ENCODE data around the gene FER1L5.

Gene FER1L5

GRCh38 chr2:96683972-96684820, 41.6 kb downstream of the FER1L5 start:
- DNase-seq = no peak

DNA sequence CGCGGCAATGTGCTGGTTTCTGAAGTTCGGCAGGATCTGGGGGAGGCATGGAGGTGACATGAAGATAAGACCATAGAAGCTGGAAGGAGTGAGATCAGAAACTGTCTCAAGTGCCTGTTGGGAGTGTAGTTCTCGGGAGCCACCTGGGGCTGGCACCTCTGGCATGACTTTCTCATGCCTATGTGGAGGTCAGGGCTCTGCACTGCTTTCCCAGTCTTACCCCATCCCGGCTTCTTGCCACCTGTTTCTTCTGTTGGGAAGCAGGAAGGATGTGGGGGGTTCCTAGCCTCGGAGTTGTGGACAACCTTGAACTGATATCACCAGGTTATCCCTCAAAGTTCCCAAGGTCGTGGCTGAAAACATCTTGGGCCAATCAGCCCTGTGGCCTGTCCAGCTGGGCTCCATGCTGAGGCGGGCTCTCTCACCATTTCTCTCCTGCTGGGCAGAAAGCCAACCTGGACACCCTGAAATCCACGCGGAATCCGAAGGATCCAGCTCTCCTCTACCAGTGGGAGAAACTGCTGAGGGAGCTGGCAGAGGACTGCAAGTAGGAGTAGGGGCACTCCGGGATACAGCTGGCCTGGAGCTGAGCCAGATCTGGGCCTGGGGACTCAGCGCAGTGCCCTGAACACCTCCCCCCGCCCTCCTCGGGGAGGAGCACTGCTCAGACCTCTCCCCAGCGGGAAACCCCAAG, 42.5 kb downstream of the FER1L5 start:
- DNase-seq = no peak

- DNase-seq = no peak
Measured at GRCh38 chr2:96685577-96686459, 43.3 kb downstream of the FER1L5 start.

GRCh38 chr2:96687266-96687665, 44.7 kb downstream of the FER1L5 start:
- DNase-seq = no peak

DNA sequence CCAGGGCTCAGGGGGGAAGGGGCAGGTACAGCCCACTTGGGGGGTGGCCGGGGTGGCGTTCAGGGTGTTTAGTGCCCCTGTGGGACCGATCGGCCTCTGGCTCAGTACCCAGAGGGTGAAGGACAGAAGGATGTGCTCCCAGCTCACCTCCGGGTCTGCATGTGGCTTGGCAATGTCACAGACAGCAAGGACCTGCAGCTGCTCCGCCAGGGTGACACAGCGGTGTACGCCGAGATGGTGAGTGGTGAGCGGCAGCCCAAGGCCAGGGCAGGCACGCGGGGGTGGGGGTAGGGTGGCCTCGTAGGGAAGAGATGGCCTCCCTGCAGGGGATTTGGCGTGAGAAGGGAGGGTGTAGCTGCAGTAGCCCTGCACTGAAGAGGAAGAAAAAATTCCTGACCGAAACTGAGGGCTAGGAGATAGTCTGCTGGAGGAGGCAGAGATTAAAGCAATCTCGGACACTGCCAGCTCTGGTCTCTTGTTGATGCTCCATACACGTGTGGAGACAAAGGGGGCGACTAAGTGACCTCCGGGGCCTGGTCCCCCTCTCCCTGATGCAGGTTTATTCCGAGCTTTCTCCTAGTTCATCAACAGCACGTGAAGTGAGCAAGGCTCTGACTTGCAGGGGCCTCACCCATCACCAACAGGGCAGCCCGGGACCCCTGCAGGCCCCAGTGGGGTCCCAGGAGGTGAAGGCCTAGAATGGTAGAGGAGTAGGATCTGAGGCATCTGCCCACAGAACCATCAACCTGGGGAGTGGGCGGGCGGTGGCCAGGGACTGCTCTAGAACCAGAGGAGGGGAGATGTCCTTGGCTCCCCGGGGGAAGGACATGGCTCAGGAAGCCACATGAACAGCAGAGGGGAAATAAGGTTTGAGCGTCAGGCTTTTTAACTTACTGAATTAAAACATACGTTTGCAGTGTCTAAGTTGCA, 45.4 kb downstream of the FER1L5 start:
- no peak for DNase-seq

- DNase-seq = no peak
Measured at GRCh38 chr2:96688649-96689430, 46.3 kb downstream of the FER1L5 start.

GRCh38 chr2:96689431-96689991, 46.9 kb downstream of the FER1L5 start:
- no peak for DNase-seq

GRCh38 chr2:96690306-96691021, 47.9 kb downstream of the FER1L5 start:
- no peak for DNase-seq

DNA sequence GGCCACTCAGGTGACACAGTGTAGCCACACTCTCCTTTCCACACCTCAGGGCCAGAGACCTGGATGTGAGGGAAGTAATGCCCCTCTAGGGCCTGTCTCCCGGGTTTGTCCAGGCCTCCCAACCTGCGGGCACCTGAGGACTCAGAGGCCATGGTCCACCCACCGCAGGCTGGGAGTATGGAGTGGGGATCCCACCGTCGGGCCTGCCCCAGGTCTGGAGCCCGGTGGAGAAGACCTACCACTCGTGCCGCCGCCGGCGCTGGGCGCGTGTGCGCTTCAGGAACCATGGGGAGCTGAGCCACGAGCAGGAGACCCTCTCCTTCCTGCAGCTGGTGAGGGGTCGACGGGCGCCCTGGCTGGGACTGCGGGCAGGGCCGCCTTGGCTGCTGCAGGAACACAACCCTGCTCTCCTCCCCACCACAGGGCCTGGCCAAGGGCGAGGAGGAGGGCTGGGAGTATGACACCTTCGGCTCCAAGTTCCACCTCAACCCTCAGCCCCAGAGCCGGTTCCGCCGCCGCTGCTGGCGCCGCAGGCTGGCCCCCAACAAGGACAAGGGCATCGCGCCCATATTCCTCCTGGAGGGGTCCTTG, 48.6 kb downstream of the FER1L5 start:
- DNase-seq = no peak

- no peak for DNase-seq
Measured at GRCh38 chr2:96692094-96692971, 49.8 kb downstream of the FER1L5 start.

DNA sequence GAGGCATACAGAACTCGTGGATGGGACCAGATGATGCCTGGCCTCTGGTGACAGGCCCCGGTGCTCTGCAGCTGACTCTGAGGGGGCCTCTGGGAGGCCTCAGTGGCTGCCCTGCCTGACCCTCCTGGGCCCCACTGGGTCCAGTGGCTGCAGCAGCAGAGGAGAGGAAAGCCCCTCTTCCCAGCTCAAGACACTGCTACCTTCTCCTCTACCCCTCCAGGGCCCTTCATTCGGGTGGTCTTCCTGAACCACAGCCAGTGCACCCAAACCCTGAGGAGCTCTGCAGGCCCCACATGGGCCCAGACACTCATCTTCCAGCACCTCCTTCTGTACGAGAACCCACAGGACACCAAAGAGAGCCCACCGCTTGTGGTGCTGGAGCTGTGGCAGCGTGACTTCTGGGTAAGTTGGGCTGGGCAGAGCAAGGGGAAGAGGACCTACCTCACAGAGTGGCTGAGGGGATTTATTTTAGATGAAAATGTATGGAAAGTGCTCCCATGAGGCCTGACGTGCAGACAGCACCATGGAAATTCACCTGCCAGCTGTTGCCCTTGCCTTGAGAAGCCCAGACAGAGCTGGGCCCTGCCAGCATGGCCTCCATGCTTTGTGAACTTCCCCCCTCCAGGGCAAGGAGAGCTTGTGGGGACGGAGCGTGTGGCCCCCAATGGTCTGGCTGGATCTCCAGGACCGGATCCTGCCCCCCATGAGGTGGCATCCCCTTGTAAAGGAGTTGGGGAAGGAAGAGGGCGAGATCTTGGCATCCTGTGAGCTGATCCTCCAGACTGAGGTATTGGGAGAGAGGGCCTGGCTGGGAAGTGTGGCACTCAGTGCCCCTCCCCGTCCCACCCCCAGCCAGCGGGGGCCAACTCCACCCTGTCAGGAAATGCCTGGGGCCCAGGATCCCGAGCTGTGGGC, 51.0 kb downstream of the FER1L5 start:
- no peak for DNase-seq

DNA sequence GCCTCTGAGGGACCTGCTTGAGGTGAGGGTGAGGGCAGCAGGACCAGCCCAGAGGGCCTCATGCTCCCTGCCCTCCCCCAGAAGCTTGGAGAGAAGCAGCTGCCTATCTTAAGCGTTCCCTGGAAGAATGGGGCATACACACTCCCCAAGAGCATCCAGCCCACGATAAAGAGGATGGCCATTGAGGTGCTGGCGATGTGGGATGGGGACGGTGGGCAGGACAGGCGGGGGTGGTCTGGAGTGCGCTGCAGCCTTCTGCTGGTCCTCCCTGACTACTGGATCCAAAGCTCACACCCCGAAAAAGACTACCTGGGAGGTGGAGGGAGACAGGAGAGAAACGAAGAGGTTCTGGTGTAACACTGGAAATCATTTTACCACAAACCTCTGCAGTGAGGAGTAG, 51.7 kb downstream of the FER1L5 start:
- no peak for DNase-seq

- DNase-seq = no peak
Measured at GRCh38 chr2:96694816-96695455, 52.4 kb downstream of the FER1L5 start.

DNA sequence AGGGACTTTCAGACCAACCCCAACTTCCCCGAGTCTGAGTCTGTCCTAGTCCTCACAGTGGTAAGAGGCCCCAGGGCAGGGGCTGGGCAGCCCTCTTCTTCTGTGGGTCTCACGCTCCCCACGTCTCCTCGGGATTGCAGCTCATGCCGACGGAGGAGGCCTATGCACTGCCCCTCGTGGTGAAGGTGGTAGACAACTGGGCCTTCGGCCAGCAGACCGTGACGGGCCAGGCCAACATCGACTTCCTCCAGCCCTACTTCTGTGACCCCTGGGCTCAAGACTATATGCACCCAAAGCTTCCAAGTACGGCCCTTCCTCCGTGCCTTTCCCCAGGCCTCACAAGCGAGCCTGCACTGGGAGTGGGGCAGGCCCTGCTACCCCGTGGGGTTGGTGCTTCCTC, 53.0 kb downstream of the FER1L5 start:
- no peak for DNase-seq

GRCh38 chr2:96697476-96697875, 54.9 kb downstream of the FER1L5 start:
- DNase-seq = no peak

GRCh38 chr2:96698221-96698861, 55.8 kb downstream of the FER1L5 start:
- DNase-seq = no peak

DNA sequence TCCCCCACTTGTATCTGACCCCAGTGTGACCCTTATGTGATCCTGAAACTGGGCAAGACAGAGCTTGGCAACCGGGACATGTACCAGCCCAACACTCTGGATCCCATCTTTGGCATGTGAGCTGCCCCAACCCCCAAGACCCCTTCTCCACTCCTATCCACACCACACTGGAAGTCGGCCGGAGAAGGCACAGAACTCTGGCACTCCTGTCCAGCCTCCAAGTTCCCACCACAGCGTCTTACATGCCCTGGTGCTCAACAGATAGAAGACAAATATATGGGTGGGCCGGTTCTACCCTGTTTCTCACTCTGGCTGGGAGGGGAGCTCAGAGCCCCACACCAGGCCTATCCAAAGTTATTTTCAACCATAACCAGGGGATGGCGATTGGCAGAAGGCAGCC, 56.5 kb downstream of the FER1L5 start:
- DNase-seq = no peak
